HEK293 (cell line): Measurements from ENCODE around the gene CKAP2L.
"Not testable (repeated sequence)": the region's sequence is repeated elsewhere in the genome, so short reads cannot be mapped to it uniquely, and the experiment has no call there.

ENCODE experiments used
- CTCF ChIA-PET: fragments of 350-600 bp; formaldehyde crosslinking; extraction: SDS; loops from one replicate; lab custom pipeline; 2021; ENCODE audit warnings: antibody characterized with exemption; lab: Yijun Ruan, JAX
- POLR2A ChIA-PET: fragments of 300-600 bp; formaldehyde crosslinking; extraction: SDS; loops from one replicate; lab custom pipeline; 2020; ENCODE audit warnings: antibody characterized with exemption, inconsistent platforms; lab: Yijun Ruan, JAX
- H3K27ac ChIP-seq: fragments of 200-500 bp; sonication (Bioruptor generic); 2 replicates; pipeline ENCODE4 v1.5.1; 2014; ENCODE audit warnings: low read depth, low read length, control low read depth, inconsistent platforms; ENCODE audit errors: extremely low read depth
- H3K36me3 ChIP-seq, 2 experiments: fragments of 200-500 bp in 1 of 2; sonication (Bioruptor generic) in 1 of 2; 1 replicate in 1 of 2; 2 replicates in 1 of 2; pipeline ENCODE4 v1.5.1; 2014 to 2017; ENCODE audit warnings: inconsistent platforms in 2 of 2, low read length in 2 of 2; ENCODE audit not compliant: control insufficient read depth in 2 of 2, insufficient read depth in 1 of 2
- H3K4me1 ChIP-seq: fragments of 200-500 bp; sonication (Bioruptor generic); 2 replicates; pipeline ENCODE4 v1.5.1; 2014; ENCODE audit warnings: mild to moderate bottlenecking, low read length, inconsistent platforms; ENCODE audit not compliant: control insufficient read depth, insufficient read depth
- H3K4me3 ChIP-seq: 2 replicates; pipeline ENCODE4 v1.5.1; 2011; ENCODE audit warnings: low read depth, mild to moderate bottlenecking, control low read depth, low read length, moderate library complexity
- H3K9me3 ChIP-seq: fragments of 200-500 bp; sonication (Bioruptor generic); 2 replicates; pipeline ENCODE4 v1.5.1; 2014; ENCODE audit warnings: low read depth, low read length, inconsistent platforms; ENCODE audit not compliant: control insufficient read depth, insufficient read depth
- KLF1 ChIP-seq: fragments of 450-650 bp; formaldehyde crosslinking; IDR thresholded peaks from 2 replicates; pipeline ENCODE4 v1.5.1; 2016; ENCODE audit warnings: missing biosample characterization, missing genetic modification characterization
- KLF8 ChIP-seq: fragments of 450-650 bp; formaldehyde crosslinking; IDR thresholded peaks from 2 replicates; pipeline ENCODE4 v1.5.1; 2016; ENCODE audit warnings: missing biosample characterization, missing genetic modification characterization
- MYNN ChIP-seq: fragments of 450-650 bp; formaldehyde crosslinking; IDR thresholded peaks from 2 replicates; pipeline ENCODE4 v1.5.1; 2016; ENCODE audit warnings: missing biosample characterization, missing genetic modification characterization, borderline replicate concordance
- SP2 ChIP-seq: fragments of 450-650 bp; formaldehyde crosslinking; IDR thresholded peaks from 2 replicates; pipeline ENCODE4 v1.5.1; 2016; ENCODE audit warnings: missing biosample characterization, missing genetic modification characterization
- ZNF184 ChIP-seq: fragments of 450-650 bp; IDR thresholded peaks from 2 replicates; pipeline ENCODE4 v1.5.1; 2018; ENCODE audit warnings: missing biosample characterization, mild to moderate bottlenecking, missing genetic modification characterization
- ZNF2 ChIP-seq: fragments of 450-650 bp; formaldehyde crosslinking; IDR thresholded peaks from 2 replicates; pipeline ENCODE4 v1.5.1; 2016; ENCODE audit warnings: missing biosample characterization, missing genetic modification characterization
- ZNF202 ChIP-seq: fragments of 450-650 bp; formaldehyde crosslinking; IDR thresholded peaks from 2 replicates; pipeline ENCODE4 v1.5.1; 2016; ENCODE audit warnings: missing biosample characterization, missing genetic modification characterization, borderline replicate concordance
- ZNF214 ChIP-seq: fragments of 450-650 bp; formaldehyde crosslinking; IDR thresholded peaks from 2 replicates; pipeline ENCODE4 v1.5.1; 2017; ENCODE audit warnings: missing biosample characterization, mild to moderate bottlenecking, missing genetic modification characterization, borderline replicate concordance
- ZNF423 ChIP-seq: fragments of 450-650 bp; formaldehyde crosslinking; IDR thresholded peaks from 2 replicates; pipeline ENCODE4 v1.5.1; 2016; ENCODE audit warnings: missing biosample characterization, missing genetic modification characterization
- ZNF518A ChIP-seq: fragments of 450-650 bp; formaldehyde crosslinking; conservative IDR thresholded peaks from 2 replicates; pipeline ENCODE4 v1.5.1; 2016; ENCODE audit warnings: low read depth, missing biosample characterization, missing genetic modification characterization
- ZNF544 ChIP-seq: fragments of 450-650 bp; formaldehyde crosslinking; IDR thresholded peaks from 2 replicates; pipeline ENCODE4 v1.5.0; 2017; ENCODE audit warnings: missing biosample characterization, missing genetic modification characterization
- ZNF558 ChIP-seq: fragments of 450-650 bp; formaldehyde crosslinking; IDR thresholded peaks from 2 replicates; pipeline ENCODE4 v1.5.1; 2016; ENCODE audit warnings: missing biosample characterization, missing genetic modification characterization
- ZNF560 ChIP-seq: fragments of 450-650 bp; formaldehyde crosslinking; IDR thresholded peaks from 2 replicates; pipeline ENCODE4 v1.5.1; 2017; ENCODE audit warnings: missing biosample characterization, missing genetic modification characterization, borderline replicate concordance
- ZNF629 ChIP-seq: fragments of 450-650 bp; formaldehyde crosslinking; IDR thresholded peaks from 2 replicates; pipeline ENCODE4 v1.5.1; 2017; ENCODE audit warnings: missing biosample characterization, missing genetic modification characterization
- ZSCAN4 ChIP-seq: fragments of 450-650 bp; formaldehyde crosslinking; IDR thresholded peaks from 2 replicates; pipeline ENCODE4 v1.5.1; 2017; ENCODE audit warnings: missing biosample characterization, missing genetic modification characterization
- TF ChIP-seq, protein P1 (sequence below): fragments of 450-650 bp; formaldehyde crosslinking; IDR thresholded peaks from 2 replicates; pipeline ENCODE4 v1.5.1; 2016; ENCODE audit warnings: missing biosample characterization, missing genetic modification characterization

Gene CKAP2L

GRCh38 chr2:112716826-112717352 lies 47.5 kb downstream of the CKAP2L start:
- H3K27ac ChIP-seq, CTCF ChIA-PET, H3K4me1 ChIP-seq, H3K4me3 ChIP-seq, POLR2A ChIA-PET, H3K9me3 ChIP-seq, H3K36me3 ChIP-seq: not testable (repeated sequence)
- TF ChIP-seq ZNF184 (tag by site-specific recombination), result peak; percentile 96

DNA sequence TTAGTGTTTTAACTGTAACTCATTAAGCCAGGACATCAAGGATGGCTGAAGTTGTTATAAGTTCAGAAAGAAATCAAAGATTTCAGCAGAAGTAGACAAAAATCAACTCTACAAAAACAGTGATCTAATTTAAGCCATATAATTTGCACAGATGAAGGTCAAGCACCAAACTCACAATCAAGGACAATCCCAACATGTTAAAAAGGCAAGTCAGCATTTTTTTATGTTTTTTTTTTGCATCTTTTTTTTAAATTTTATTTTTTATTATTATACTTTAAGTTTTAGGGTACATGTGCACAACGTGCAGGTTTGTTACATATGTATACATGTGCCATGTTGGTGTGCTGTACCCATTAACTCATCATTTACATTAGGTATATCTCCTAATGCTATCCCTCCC lies 48.3 kb downstream of the CKAP2L start:
- H3K36me3 ChIP-seq, H3K27ac ChIP-seq, H3K4me3 ChIP-seq, POLR2A ChIA-PET, H3K9me3 ChIP-seq, H3K4me1 ChIP-seq: not testable (repeated sequence)
- CTCF ChIA-PET, result interaction anchor here (1.7 kb wide), 1 partner anchor 10 kb away, joined by 7 read pairs; no protein-coding TSS in a partner anchor

DNA sequence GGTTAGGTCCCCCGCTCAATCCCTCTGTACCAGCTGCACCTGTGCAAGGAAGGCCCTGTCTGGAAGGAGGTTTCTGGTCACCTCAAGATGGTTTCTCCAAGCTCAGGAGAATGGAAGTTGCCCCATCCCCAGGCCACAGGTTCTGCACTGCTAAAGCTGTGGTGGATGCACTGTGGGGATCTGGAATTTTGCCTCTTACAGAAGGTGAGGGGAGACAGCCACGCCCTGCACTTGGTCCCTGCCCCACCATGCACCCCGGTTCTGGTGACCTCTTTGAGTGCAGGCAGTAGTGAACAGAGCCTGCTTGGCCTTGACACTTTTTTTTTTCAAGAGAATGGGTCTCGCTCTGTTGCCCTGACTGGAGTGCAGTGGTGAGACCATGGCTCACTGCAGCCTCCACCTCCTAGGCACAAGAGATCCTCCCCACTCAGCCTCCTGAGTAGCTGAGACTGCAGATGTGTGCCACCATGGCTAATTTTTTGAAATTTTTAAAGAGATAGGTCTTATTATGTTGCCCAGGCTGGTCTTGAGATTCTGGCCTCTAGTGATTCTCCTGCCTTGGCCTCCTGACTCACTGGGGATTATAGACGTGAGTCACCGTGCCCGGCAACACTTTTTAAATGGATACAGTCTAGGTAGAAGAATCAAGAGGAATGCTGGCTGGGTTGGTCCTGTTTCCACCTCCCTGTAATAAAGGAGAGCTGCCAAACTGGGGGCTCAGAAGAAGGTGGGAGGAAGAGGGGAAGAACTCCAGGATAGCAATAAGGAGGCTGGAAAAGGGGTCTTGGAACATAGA lies 49.4 kb downstream of the CKAP2L start:
- no peaks in the 10 kb centered on the region for H3K9me3 ChIP-seq
- TF ChIP-seq ZNF423 (no peak), ZNF214 (no peak), ZNF202 (tag by site-specific recombination) (no peak), ZSCAN4 (no peak), ZNF544 (tag by site-specific recombination) (no peak), ZNF2 (tag by site-specific recombination) (no peak), ZNF629 (no peak), ZNF558 (tag by site-specific recombination) (no peak), ZNF560 (tag by site-specific recombination) (no peak), ZNF518A (tag by site-specific recombination) (no peak), SP2 (tag by site-specific recombination) (no peak), MYNN (tag by site-specific recombination) (no peak), KLF1 (tag by site-specific recombination) (no peak), KLF8 (tag by site-specific recombination) (no peak)
- TF ChIP-seq, protein P1, sequence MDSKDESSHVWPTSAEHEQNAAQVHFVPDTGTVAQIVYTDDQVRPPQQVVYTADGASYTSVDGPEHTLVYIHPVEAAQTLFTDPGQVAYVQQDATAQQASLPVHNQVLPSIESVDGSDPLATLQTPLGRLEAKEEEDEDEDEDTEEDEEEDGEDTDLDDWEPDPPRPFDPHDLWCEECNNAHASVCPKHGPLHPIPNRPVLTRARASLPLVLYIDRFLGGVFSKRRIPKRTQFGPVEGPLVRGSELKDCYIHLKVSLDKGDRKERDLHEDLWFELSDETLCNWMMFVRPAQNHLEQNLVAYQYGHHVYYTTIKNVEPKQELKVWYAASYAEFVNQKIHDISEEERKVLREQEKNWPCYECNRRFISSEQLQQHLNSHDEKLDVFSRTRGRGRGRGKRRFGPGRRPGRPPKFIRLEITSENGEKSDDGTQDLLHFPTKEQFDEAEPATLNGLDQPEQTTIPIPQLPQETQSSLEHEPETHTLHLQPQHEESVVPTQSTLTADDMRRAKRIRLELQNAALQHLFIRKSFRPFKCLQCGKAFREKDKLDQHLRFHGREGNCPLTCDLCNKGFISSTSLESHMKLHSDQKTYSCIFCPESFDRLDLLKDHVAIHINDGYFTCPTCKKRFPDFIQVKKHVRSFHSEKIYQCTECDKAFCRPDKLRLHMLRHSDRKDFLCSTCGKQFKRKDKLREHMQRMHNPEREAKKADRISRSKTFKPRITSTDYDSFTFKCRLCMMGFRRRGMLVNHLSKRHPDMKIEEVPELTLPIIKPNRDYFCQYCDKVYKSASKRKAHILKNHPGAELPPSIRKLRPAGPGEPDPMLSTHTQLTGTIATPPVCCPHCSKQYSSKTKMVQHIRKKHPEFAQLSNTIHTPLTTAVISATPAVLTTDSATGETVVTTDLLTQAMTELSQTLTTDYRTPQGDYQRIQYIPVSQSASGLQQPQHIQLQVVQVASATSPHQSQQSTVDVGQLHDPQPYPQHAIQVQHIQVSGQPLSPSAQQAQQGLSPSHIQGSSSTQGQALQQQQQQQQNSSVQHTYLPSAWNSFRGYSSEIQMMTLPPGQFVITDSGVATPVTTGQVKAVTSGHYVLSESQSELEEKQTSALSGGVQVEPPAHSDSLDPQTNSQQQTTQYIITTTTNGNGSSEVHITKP (tag by site-specific recombination), result no peak
- H3K4me3 ChIP-seq, result no peak overlapping the region
- H3K36me3 ChIP-seq, result no peaks in the 10 kb centered on the region
- H3K27ac ChIP-seq, result no peak overlapping the region
- ChIA-PET POLR2A (no interaction called here), CTCF (interaction anchor here (0.6 to 1.7 kb wide), 4 partner anchors 11 to 128 kb away, joined by 3 to 7 read pairs (median 4); no protein-coding TSS in a partner anchor)
- H3K4me1 ChIP-seq, result no peaks in the 10 kb centered on the region
